Retinal pigment epithelial cell (primary cell): ENCODE measurements around the gene AP1G2.

Source experiments
- DNase-seq: peaks from one replicate; pipeline ENCODE4 v3.0.0-alpha.2; 2010; ENCODE audit warnings: low read depth
- H3K4me3 ChIP-seq: 2 replicates; pipeline ENCODE4 v1.5.1; 2011; ENCODE audit warnings: mild to moderate bottlenecking, low read length, control low read depth, moderate library complexity
- TF ChIP-seq, protein P1 (sequence below): conservative IDR thresholded peaks from 2 replicates; pipeline ENCODE4 v1.5.1; 2011; ENCODE audit warnings: low read depth, low read length, control low read depth, inconsistent platforms

Gene AP1G2

GRCh38 chr14:23517650-23518326, 49.8 kb downstream of the AP1G2 start:
- TF ChIP-seq, protein P1, sequence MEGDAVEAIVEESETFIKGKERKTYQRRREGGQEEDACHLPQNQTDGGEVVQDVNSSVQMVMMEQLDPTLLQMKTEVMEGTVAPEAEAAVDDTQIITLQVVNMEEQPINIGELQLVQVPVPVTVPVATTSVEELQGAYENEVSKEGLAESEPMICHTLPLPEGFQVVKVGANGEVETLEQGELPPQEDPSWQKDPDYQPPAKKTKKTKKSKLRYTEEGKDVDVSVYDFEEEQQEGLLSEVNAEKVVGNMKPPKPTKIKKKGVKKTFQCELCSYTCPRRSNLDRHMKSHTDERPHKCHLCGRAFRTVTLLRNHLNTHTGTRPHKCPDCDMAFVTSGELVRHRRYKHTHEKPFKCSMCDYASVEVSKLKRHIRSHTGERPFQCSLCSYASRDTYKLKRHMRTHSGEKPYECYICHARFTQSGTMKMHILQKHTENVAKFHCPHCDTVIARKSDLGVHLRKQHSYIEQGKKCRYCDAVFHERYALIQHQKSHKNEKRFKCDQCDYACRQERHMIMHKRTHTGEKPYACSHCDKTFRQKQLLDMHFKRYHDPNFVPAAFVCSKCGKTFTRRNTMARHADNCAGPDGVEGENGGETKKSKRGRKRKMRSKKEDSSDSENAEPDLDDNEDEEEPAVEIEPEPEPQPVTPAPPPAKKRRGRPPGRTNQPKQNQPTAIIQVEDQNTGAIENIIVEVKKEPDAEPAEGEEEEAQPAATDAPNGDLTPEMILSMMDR: no peak
- DNase-seq: no peak
- no peak overlapping the region for H3K4me3 ChIP-seq

GRCh38 chr14:23514644-23514957, 53.0 kb downstream of the AP1G2 start:
- H3K4me3 ChIP-seq: no peak overlapping the region
- no peak for DNase-seq

GRCh38 chr14:23513818-23514643, 53.6 kb downstream of the AP1G2 start:
- TF ChIP-seq, protein P1: no peak
- H3K4me3 ChIP-seq: no peak overlapping the region
- DNase-seq: no peak

More at GRCh38 chr14:23514644-23514957, 53.0 kb downstream of the AP1G2 start:
- TF ChIP-seq, protein P1: no peak

DNA sequence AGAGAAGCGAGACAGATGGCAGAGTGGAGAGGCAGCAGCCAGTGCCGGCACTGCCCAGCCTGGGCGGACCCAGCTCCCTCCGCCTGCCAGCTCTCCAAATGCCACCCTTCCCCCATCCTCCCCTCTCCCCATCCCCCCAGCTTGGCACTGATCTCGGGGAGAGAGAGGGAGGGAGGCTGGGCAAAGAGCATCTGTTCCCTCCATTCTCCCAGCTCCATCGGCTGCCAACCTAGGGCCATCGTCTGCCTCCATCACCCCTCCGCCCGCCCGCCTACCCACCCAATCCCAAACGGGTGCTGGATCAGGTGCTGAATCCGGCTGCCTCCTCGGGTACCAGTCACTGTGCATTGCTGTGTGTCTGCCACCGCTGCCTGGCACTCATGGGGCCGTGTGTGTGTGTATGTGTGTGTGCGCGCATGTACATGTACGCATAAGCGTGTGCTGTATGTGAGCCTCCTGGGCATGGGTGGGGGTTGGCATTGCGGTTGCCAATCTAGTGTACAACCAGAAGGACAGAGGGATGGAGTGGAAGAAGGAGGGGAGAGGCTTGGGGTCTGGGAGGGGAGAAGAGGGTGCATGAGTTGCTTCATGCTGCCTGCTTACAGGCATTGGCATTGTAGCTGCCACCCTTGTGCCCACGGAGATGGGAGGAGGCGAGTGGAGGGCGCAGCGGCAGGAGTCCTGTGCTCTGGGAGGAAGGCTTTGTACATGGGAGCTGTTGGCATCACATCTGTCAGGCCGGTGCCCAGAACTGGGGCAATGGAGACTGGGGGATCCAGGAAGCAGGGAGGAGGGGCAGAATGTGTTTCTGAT, 54.4 kb downstream of the AP1G2 start:
- DNase-seq: no peak
- H3K4me3 ChIP-seq: no peak overlapping the region
- TF ChIP-seq, protein P1: no peak

GRCh38 chr14:23512156-23512555, 55.4 kb downstream of the AP1G2 start:
- TF ChIP-seq, protein P1: no peak
- no peak for DNase-seq
- H3K4me3 ChIP-seq: no peak overlapping the region
